ENCODE results near the gene REG4.
"Not testable (repeated sequence)": the region's sequence is repeated elsewhere in the genome, so short reads cannot be mapped to it uniquely, and the experiment has no call there.

REG4 gene

DNA sequence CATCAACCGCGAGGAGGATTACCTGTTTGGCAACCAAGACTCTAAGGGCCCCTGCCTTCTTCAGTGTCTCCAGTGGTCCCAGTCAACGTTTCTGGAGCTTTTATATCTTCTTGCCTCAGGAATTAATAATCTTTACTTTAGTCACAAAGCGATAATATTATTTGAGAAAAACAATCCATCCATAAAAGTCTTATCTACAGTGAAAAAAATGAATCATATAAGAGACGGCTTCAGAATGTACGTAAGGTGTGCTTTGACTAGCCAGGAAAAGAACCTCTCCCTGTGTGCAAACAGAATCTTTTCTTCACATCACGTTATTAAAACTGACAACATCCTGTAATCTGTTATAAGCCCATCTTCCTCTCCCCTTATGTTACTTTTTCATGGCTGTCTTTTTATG, at the start of gene REG4:
Gene REG4 (minus strand): TSS at position 74 of the 400 bp plus-strand sequence. CDS start 2,691 bp downstream, outside the sequence.
- no peak for DNase-seq

DNA sequence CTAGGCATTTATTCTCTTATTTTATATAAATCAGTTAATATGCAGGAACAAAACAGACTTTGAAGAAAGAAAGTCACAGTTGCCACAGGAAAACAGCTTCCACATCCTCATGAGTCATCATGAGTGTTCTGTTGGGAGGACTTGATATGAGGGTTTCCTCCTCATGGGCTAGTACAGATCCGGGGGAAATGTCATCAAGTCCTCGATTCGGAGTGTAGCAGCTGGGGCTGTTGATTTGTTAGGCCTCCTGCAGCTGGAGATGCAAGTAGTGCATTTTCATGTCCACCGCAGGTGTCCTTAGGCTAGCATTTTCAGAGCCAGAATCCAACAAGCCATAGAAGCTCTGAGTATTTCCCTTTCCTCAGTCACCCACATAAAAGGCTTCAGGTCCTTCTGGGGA, 48.4 kb upstream of the REG4 start:
- DNase-seq, result no peak

DNA sequence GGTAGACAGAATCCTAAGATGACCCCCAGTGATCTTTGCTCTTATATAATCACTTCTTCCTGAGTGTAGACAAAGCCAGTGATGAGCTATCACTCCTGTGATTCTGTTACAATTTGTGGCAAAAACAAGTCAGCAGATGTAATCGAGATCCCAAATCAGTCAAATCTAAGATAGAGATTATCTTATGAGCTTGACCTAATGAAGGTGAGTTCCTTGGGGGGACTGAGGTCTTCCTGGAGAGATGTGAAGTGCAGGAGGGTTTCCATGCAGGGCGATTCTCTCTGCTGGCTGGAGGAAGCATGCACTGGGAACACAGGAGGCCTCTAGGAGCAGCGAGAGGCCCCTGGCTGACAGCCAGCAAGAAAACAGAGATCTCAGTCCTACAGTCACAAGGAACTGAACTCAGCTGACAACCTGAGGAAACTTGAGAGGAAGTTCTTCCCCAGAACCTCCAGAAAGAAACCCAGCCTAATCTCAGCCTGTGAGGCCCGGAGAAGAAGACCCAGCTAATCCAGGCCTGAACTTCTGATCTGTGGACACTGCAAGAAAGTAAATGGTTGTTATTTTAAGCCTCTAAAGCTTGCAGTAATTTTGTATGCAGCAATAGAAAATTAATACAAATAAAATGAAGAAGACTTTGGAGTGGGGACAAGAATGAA, 47.4 kb upstream of the REG4 start:
- not testable (repeated sequence) for DNase-seq

DNA sequence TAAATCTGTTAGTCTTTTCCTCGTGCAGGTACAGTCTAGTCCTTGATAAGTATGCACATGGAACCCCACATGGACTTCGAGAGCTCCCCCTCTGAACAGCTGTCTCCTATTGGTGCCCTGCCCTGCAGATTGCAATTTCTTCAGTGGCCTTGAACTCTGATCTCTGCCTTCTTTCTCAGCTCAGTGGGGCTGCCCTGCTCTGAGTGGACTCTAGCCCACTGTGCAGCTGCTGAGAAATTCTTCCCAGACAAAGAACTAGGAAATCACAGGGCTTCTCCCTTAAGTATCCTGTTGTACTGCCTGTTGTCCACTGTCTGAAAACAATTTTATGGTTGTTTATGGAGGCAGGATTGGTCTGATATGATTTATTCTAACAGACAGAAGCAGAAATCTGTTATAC, 46.9 kb upstream of the REG4 start:
- no peak for DNase-seq

DNA sequence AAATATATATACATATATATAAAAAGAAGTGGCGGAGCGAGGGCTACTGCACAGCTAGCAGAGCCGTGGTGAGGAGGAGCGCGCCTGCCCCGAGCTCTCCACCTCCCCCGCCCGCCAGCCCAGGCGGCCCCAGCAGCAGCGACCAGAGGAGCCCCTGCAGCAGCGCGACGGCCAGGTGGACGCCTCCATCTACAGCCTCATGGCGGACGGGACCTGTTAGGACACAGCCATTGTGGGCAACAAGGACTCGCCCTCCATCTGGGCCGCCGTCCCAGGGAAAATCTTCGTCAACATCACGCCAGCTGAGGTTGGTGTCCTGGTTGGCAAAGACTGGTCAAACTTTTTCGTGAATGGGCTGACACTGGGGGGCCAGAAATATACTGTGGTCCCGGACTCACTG, 41.9 kb upstream of the REG4 start:
- DNase-seq, result no peak

DNA sequence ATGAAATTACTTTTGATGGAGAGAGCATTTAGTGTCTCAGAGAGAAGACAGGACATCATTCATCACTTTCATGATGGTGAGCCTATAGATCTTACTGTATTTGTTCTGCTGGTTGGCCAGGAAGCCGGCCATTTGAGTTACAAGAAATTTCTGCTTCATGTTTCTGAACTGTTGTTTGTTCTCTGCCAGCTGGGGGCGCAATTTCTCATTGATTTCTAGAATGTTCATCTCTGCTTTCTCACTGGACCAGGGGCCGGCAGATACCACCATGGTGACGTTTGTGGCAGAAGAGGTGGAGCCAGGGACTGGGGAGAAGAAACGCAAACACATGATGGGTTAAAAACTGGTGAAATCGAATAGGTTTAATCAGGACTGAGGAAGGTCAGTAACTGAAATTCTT, 32.9 kb upstream of the REG4 start:
- DNase-seq, result not testable (repeated sequence)

DNA sequence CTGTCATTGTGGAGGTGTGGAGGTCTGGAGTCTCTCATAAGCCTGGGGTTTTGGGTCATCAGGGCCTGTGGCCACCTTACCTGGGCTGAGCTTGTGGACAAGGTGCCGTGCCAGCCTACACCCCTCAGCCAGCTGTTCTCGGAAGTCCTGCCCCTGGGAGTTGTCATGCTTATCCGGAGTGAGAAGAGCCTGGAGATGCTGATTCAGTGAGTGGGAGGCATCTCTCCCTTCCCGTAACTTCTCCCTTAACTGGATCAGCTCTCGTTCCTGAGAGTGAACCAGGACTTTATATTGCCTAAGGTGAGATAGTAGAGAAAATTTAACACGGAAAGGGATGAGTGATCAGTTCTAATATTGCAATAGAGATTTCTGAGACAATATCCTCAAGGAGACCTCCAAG, 30.0 kb upstream of the REG4 start:
- DNase-seq, result no peak

DNA sequence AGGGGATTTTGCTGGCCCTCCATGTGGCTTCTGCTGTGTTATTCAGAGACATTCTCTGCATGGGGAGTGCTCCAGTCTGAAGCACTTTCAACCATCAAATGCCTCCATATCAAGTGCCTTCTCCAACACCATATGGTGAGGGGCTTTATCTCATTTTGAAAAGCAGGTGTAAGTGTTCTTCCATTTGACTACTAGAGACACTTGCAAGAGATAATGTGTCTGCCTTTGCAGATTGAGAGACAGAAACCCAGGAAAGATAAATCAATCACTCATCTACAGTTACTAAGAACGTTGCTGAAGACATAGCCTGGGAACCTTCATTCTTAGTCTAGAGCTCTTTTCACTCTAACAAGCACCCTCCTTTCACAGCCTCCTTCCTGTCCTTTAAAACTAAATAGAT, 29.5 kb upstream of the REG4 start:
- DNase-seq, result no peak

DNA sequence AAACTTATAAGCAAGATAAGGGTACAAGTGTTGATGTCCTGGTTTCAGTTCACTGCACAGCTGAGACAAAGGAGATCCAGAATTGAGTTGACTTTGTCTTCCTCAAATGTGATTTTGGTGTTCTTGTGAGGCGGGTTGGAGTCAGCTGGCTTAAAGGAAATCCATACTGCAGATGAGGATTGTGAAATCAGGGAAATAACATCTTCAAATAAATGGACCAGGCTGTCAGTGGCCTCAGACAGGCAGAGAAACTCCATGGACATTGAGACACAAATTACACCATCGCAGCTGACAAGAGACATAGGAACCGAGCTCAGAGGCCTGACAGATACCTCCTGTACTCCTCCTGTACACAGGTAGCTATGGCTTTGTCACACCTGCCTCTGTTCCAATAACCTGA, 27.0 kb upstream of the REG4 start:
- DNase-seq, result no peak

DNA sequence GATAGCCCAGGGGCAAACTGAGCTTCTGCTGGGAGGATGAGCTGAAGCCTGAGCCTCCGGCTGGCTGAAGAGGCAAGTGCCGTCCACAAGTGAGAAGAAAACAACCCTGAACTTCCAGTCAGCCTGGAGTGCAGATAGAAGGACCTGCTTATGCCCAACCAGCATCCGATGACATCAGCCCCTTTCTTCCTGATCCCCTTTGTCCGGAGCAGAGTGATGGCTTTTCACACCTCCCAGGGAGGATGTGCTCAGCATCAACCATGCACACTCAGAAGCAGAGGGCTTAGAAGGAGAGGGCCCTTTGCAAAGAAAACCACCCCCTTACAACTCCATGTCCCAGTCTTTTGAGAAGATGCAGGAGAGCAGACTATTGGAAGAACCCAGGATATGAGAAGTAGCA, 23.7 kb upstream of the REG4 start:
- no peak for DNase-seq

DNA sequence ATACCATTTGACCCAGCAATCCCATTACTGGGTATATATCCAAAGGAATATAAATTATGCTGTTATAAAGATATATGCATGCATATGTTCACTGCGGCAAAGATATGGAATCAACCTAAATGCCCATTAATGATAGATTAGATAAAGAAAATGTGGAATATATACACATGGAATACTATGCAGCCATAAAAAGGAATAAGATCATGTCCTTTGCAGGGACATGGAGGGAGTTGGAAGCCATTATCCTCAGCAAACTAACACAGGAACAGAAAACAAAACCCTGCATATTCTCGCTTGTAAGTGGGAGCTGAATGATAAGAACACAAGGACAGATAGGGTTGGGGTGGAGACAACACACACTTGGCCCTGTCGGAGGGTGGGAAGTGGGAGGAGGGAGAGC, 19.8 kb upstream of the REG4 start:
- DNase-seq, result no peak

DNA sequence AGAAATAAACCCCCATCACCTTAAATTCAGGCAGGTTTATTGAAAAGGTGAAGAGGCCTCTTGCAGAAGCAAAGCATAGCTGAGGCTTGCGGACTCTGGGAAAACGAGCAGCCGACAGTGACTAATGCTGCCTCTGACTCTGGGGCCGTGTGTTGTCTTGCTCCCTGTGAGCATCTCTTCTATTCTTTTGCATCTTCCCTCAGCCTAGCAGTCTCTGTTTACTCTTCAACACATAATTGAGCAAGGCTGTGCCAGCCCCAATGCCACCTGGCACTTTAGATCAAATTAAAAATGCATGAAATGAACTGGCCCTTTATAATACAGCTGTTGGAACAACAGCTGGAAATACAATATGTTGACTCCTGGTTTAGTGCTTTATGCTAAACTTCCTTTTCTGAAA, 18.4 kb upstream of the REG4 start:
- DNase-seq, result peak; percentile 79

DNA sequence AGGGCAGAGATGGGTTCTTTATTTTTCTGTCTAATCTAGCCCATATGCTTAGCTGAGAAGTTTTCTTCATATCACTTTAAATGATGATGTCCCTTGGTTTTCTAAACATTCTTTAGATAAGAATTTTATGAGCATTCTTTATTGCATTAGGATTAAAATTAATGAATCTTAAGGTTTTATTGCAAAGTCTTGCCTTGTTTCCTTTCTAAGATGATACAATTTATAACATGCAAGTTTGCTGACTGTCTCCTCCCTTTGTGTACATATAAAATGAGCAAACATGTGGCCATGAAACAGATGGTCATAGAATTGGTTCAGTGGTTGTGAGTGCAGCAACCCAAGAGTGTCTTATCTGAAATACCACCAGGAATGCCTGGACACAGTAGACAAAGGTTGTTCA, 17.7 kb upstream of the REG4 start:
- DNase-seq, result not testable (repeated sequence)

DNA sequence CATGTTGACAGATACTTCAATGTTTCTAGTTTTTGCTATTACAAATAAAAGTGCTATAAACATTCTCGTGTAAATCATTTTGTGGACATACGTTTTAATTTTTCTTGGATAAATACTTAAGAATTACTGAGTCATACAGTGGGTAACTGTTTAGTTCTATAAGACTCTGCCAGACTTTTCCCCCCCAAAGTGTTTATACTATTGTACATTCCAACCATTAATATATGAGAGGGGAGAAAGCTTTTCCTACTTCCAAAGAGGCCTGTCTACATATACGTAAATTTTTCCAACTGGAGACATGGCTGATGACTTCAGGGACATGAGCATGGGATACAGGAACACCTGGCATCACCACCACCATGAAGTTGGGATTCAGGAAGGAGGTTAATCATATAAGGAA, 17.0 kb upstream of the REG4 start:
- DNase-seq, result no peak

DNA sequence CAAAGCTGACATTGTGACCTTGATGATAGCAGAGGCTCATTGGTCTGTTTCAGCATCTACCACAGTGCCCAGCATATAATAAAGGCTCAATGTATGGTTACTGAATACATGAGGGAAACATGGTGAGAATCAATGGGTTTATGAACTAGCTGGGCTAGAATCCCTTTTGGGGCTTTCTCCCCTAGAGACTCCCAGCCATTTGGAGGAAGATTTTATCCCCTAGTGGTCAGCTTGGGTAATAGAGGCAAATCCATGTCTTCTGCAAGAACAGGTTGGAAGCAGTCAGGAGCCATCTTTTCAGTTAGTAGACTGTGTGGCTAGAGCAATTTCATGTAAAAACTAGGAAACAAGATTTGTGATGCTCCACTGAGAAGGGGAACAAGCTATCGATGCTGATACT, 15.8 kb upstream of the REG4 start:
- no peak for DNase-seq

DNA sequence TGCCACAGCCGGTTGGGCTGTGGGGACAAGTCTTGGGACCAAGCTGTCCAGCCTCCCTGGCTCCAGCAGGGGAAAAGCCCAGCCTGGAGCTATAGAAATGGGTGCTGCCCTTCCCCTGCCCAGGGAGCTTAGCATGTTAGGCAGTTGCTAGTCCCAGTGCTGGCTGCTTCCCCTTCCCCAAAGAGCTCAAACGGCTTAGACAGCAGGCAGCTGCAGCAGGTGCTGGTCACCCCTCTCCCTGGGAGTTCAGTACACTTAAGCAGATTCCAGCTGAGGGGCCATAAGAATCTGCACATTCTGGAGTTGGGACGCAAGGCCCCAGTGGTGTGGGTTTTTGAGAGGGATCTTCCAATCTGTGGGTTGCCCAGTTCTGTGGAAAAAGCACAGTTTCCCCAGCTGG, 11.1 kb upstream of the REG4 start:
- DNase-seq, result no peak

DNA sequence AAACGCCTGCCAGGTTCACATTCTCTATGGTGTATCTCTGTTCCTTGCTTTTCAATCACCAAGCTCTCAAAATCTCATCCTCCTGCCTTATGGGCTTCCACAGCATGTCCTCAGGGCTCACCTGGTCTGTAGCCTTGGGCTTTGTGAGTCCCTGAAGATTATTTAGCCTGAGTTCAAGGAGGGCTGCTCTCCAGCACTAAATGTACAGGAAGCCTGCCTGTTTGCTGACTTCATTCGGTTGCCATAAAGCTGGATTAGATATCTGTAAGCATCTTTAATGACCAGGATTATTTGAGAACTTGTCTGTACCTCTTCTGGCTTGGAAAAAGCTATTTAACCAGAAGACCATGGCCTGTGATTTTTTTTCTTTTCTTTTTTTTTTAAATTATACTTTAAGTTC, 6.9 kb upstream of the REG4 start:
- no peak for DNase-seq

DNA sequence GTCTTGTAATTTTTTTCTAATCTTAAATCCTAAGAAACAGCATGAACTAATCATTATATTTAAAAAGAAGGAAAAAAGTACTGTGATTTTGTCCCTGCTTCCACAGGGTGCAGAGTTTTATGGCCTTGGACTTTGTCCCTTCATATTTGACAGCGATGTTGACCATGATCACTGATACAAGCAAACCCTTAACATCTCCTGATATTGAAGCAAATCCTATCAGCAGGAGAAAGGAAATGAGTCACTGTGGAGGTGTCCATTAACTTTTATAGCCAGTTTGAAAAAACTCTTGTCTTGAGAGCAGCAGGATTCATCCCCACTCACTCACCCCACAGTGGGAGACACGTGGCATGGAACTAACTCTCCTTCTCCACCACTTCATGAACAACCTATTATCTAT, 5.1 kb upstream of the REG4 start:
- no peak for DNase-seq

DNA sequence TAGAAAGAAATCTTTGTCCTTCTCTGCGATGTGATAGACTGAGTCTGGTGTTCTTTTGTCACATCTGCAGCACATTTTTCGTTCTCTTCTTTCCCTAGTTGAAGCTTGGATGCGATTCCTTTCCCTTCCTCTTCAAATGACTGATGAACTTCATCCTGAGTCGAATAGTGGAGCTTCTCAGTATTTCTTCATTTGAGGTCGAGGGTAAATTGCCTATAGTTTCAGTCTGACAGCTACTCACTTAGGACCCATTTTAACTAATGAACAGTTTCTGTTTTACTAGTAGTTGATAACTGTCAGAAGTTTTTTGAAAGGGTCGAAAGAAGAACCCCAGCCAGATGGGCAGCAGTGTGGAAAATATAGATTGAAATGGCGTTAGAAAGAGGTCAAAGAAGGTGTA, 4.7 kb upstream of the REG4 start:
- no peak for DNase-seq

DNA sequence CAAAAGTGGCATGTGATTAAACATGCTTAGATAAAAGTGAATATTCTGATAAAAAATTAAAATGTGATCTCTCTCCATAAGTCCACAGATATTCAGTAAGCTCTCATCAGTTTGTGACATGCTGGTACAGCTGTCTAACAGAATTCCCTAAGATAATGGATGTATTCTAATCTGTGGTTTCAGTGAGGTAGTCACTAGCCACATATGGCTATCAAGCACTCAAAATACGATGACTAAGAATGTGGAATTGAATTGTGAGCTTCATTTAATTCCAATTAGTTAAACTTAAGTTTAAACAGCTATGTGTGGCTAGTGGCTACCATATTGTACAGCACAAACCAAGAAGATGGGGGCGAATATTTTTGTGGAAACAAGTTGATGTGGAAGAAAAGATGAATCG, 4.1 kb upstream of the REG4 start:
- no peak for DNase-seq

DNA sequence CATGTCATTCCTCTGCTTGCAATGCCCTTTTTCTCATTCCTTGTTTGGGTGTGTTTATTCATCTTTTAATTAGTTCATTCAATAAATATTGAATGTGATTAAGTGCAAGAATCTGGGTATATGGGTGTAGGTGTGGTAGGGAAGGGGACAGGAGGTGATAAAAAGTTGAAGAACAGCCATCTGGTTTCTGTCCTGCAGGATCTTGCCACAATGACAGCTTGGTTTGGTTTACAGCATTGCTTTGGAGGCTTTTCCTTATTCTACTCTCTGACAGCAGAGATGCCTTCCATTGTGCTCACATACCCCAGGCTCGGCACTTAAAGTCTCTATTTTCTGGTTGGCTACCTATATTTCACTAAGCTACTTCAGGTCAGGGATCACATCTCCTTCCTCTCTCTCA, 3.0 kb upstream of the REG4 start:
- DNase-seq, result no peak

DNA sequence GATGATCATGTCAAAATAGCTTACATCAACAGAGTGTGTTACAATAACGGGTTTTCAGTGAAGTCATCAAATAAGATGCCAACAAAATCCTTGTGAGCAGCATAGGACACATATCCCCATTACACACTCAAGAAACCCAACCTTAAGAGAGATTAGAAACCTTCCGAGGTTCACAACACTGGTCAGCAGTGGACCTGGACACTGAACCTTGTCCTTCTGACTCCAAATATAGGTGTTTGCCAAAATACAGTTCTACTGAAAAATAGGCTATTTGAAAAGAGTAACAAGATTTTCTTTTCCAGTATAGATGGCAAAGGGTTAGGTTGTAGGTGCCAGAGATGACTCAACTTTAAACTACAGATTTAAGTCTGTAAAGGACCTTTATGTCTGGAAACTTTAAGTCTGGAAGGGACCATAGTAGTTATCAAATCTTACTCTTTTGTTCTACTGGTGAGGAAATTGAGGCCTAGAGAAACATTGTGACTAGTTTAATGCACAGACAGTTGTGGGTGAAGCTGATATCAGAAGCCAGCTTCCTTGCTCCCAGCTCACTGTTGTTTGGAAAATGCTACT, 811 bp upstream of the REG4 start:
- DNase-seq, result no peak

DNA sequence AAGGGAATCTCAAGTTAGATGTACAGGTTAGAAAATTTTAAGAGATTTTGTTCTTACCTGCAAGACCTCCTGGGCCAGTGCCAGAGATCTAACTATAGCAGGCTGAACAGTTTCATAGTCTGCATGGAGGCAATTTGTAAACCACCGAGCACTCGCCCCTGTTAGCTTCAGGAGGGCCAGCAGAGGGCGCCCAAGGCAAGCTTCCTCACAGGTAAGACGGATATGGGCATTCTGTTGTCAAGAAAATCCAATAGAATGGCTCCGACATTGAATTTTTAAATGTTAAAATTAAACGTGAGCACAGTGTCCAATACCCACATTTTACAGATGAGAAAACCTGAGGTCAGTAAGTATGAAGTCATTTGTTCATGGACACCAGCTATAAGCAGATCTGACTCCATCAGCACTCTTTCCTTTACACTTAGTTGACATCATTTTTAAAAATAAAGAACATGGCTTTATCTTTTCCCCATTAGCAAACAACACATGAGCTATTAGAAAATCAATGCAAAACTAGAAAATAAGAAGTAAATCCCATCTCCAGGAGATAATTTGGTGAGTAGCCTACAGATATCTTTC, 2.2 kb downstream of the REG4 start:
- DNase-seq, result peak; percentile 80

DNA sequence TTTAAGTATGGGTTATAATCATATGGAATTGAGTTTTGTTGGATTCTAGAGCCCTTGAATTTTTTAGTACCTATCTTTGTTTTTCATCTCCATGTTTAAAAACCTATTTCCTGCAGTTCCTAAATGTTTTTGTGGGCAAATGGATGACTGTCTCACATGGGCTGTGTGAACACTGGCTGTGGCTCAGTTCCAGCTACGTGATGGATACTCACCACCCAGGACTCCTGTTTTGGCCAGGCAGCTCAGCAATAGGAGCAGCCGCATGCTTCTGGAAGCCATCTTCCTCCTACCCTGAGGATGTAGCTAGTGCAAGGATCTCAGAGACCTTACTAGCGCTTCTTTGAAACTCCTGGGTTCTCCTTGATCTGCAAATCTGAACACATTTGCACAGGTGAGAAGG, 2.8 kb downstream of the REG4 start:
- DNase-seq, result no peak

DNA sequence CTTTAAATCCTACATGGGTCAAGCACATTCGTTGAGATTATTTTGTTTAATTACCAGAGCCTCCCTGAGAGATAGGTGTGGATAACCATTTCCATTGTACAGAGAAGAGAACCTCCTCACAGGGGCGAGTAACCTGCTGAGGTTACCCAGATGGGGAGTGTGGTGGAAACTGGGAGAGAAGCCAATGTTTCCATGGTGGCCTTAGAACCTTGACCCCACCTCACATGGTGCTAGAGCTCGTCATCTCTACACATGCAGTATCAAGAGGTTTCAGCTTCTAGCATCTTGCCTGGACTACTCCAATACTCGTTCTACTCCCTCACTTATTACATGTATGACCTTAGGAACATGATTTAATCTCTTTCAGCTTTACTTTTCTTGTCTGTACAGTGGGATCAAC, 4.8 kb downstream of the REG4 start:
- DNase-seq, result no peak

Measured in NCI-H1092 treated with DMSO at 0.1 percent for 48 hours (cell line).